Measurements from ENCODE around the gene CFAP97D2. TPM values are rescaled to one million over a fixed set of nuclear protein-coding genes. Genes with fewer than 3 reads are reported as not detected.

CFAP97D2 gene
- total and polyA plus RNA-seq, 2 donors (not counting 3 experiments of a cell fraction or from before 2014, with no cell fraction given), result not detected

DNA sequence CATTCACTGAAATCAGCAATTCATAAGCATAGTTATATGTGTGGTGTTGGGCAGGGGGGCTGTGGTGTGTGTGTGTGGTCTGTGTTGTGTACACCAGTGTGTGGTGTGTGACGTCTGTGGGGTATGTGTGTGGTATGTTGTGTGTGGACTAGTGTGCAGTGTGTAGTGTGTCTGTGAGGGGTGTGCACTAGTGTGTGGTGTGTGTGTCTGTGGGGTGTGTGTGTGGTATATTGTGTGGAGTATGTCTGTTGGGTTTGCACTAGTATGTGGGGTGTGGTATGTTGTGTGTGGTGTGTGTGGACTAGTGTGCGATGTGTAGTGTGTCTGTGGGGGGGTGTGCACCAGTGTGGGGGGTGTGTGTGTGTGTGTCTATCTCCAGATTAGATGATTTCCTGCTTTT lies 48.5 kb downstream of the CFAP97D2 start:
- Histone ChIP-seq H3K79me2 (ENCODE audit: control insufficient read depth, insufficient read depth, low read length) (no peaks in the 10 kb centered on the region), H3K9me3 (replicated peaks; ENCODE audit: control insufficient read depth, insufficient read depth, low read length) (no peaks in the 10 kb centered on the region), H3K9ac (replicated peaks; ENCODE audit: extremely low read depth, insufficient read depth, low read length) (no peak overlapping the region), H3K4me3 (replicated peaks in 1 of 3; ENCODE audit: insufficient read depth in 1 of 3, low read depth in 1 of 3, low read length in 3 of 3) (no peak overlapping the region), H3K27ac (ENCODE audit: insufficient read depth, low read depth, low read length) (no peak overlapping the region), H3K36me3 (ENCODE audit: control insufficient read depth in 2 of 2, extremely low read depth in 1 of 2, insufficient read depth in 2 of 2, low read length in 2 of 2) (no peaks in the 10 kb centered on the region), H3K9me1 (replicated peaks; ENCODE audit: control insufficient read depth, extremely low read depth, insufficient read depth, low read length) (no peaks in the 10 kb centered on the region), H3K27me3 (ENCODE audit: control insufficient read depth in 2 of 2, insufficient read depth in 2 of 2, low read length in 2 of 2) (peaks cover 33 to 34% of the 10 kb centered on the region in 2 experiments), H3K4me1 (ENCODE audit: control insufficient read depth, extremely low read depth, insufficient read depth, low read length) (peaks cover 5% of the 10 kb centered on the region), H2AFZ (ENCODE audit: low read depth, low read length) (no peak overlapping the region), H4K20me1 (replicated peaks; ENCODE audit: control insufficient read depth, extremely low read depth, insufficient read depth, low read length) (no peaks in the 10 kb centered on the region), H3K4me2 (ENCODE audit: insufficient read depth, low read length) (no peak overlapping the region)
- POLR2A ChIA-PET, result no interaction called here
- TF ChIP-seq GATA2 (IDR thresholded peaks at IDR 0.05; ENCODE audit: insufficient read depth, insufficient read length, low read depth, low read length), result no peak
- TF ChIP-seq, protein P1, sequence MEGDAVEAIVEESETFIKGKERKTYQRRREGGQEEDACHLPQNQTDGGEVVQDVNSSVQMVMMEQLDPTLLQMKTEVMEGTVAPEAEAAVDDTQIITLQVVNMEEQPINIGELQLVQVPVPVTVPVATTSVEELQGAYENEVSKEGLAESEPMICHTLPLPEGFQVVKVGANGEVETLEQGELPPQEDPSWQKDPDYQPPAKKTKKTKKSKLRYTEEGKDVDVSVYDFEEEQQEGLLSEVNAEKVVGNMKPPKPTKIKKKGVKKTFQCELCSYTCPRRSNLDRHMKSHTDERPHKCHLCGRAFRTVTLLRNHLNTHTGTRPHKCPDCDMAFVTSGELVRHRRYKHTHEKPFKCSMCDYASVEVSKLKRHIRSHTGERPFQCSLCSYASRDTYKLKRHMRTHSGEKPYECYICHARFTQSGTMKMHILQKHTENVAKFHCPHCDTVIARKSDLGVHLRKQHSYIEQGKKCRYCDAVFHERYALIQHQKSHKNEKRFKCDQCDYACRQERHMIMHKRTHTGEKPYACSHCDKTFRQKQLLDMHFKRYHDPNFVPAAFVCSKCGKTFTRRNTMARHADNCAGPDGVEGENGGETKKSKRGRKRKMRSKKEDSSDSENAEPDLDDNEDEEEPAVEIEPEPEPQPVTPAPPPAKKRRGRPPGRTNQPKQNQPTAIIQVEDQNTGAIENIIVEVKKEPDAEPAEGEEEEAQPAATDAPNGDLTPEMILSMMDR (IDR thresholded peaks at IDR 0.05; ENCODE audit: extremely low read depth in 1 of 2, insufficient read depth in 1 of 2, low read depth in 1 of 2, low read length in 2 of 2), result no peak
- no peak for TF ChIP-seq POLR2A (IDR thresholded peaks at IDR 0.05; ENCODE audit: low read depth, low read length)
- TF ChIP-seq FOS (IDR thresholded peaks at IDR 0.05; ENCODE audit: borderline replicate concordance, insufficient read depth, low read length), result no peak
- no peak for TF ChIP-seq EZH2 (IDR thresholded peaks at IDR 0.05; ENCODE audit: borderline replicate concordance, low read depth, low read length, severe bottlenecking)
- TF ChIP-seq POLR2AphosphoS5 (IDR thresholded peaks at IDR 0.05; ENCODE audit: insufficient read depth, low read depth, low read length), result no peak
- TF ChIP-seq JUN (IDR thresholded peaks at IDR 0.05; ENCODE audit: borderline replicate concordance, insufficient read depth, insufficient read length, low read depth), result no peak
- TF ChIP-seq MYC (IDR thresholded peaks at IDR 0.05; ENCODE audit: low read depth, low read length), result no peak
- TF ChIP-seq, protein P2, sequence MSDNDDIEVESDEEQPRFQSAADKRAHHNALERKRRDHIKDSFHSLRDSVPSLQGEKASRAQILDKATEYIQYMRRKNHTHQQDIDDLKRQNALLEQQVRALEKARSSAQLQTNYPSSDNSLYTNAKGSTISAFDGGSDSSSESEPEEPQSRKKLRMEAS (IDR thresholded peaks at IDR 0.05; ENCODE audit: insufficient read depth, insufficient read length), result no peak
- DNase-seq (ENCODE audit: low read depth, low spot score) (no peak), FAIRE-seq (no peak)
- intact Hi-C loops (cut with micrococcal nuclease), result loop anchor here (2.0 to 5.0 kb wide), 4 partner anchors 97 to 195 kb away; no protein-coding TSS in a partner anchor
- dilution Hi-C loops (cut with MboI; ENCODE audit: extremely low pct_ligation_motif_present, low sequenced_read_pairs), result no loop called here
- CTCF ChIA-PET, result interaction anchor here (0.7 to 1.8 kb wide), 10 partner anchors 15 to 503 kb away, joined by 3 to 19 read pairs (median 4); no protein-coding TSS in a partner anchor
- no TSS peak for BruUV-seq (replicated peaks)

Measured in endothelial cell of umbilical vein (primary cell).